Activated B cell treated with CpG ODN at 0.5 μM for 24 hours (primary cell): ENCODE measurements around the gene B3GNT9. TPM values are rescaled to one million over a fixed set of nuclear protein-coding genes. Genes with fewer than 3 reads are reported as not detected.

ENCODE experiments used
- ATAC-seq: fragments of 200-7000 bp; cut with Tn5 transposase; one replicate; pipeline ENCODE4 v1.10.0; 2021; ENCODE audit warnings: low read depth, mild to moderate bottlenecking, moderate library complexity
- CTCF ChIA-PET: fragments of 350-600 bp; sonication (Branson Sonifier 250); formaldehyde crosslinking; loops from one replicate; lab custom pipeline; 2021; ENCODE audit warnings: antibody characterized with exemption; lab: Charles Lee
- POLR2A ChIA-PET: fragments of 350-600 bp; sonication (Branson Sonifier 250); formaldehyde crosslinking; loops from one replicate; lab custom pipeline; 2021; ENCODE audit warnings: antibody characterized with exemption; lab: Charles Lee
- DNase-seq: peaks from one replicate; pipeline ENCODE4 v3.0.0; 2022
- H3K27ac Mint-ChIP-seq: one replicate; pipeline ENCODE4 v1.8.0; 2020; ENCODE audit warnings: mixed read lengths
- H3K27me3 Mint-ChIP-seq: one replicate; pipeline ENCODE4 v1.8.0; 2021; ENCODE audit warnings: mixed read lengths
- H3K36me3 Mint-ChIP-seq: one replicate; pipeline ENCODE4 v1.8.0; 2021; ENCODE audit warnings: low read depth, mixed read lengths
- H3K4me1 Mint-ChIP-seq: one replicate; pipeline ENCODE4 v1.8.0; 2021; ENCODE audit warnings: mixed read lengths
- H3K4me3 Mint-ChIP-seq: one replicate; pipeline ENCODE4 v1.8.0; 2020; ENCODE audit warnings: mild to moderate bottlenecking, mixed read lengths
- H3K9me3 Mint-ChIP-seq: one replicate; pipeline ENCODE4 v1.8.0; 2020; ENCODE audit warnings: mixed read lengths
- intact Hi-C: fragments of 100-400 bp; cut with micrococcal nuclease; formaldehyde crosslinking; loops from one replicate; pipeline ENCODE4 v1.15.1; 2024
- total RNA-seq: library from RNA; stranded (reverse); gene quantifications from 2 replicates; pipeline ENCODE4 v1.2.3, GENCODE V29; 2022
- TF ChIP-seq, protein P1 (sequence below): fragments of 200-600 bp; IDR thresholded peaks from one replicate; pipeline ENCODE4 v1.8.0; 2022; ENCODE audit warnings: antibody characterized with exemption, mild to moderate bottlenecking

The B3GNT9 gene
- total RNA-seq, 1 donor from 2014 or later, result 0.93 TPM

DNA sequence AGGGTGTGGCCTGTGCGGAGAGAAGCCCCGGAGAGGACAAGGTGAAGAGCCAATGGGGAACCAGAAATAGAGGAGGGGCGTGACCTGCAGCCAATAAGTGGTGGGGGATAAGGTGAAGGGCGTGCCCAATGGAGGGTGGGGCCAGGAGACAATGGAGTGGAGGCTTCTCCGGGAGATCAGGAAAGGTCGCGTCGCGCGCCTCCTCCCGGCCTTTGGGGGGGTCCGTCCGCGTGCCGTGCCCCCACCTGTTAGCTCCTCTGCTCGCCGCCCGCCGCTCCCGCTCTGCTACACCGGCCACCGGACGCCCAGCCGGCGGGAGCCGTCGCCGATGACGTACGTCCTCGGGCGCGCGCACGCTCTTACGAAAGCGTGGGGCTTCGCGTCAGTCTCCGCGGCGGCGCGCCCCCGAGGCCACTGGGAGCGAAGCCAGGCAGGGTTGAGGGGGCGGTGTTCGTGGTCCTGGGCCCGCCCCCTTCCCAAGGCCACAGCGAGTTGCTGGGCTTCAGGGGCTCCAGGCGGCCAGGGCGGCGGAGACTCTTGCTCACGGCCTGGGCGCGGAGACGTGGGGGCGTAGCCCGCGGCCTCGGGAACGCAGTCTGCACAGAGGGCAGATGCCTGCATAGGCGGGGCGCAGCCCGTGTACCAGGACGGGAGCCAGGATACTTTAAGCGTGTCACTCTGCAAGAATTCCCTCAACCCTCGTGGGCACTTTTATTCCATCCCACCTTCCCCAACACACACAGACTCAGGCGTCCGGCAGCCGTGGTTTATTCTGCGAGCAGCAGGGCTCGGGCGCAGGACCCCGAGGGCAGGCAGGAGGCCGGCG, 33.0 kb upstream of the B3GNT9 start, which contains the start of gene MATCAP1:
Gene MATCAP1, minus strand, starts transcription at position 337 of the 826 bp plus-strand sequence. CDS start 3,353 bp downstream, outside the sequence.
- intact Hi-C loops, result loop anchor here (1.0 to 2.0 kb wide), 5 partner anchors 8 to 155 kb away; partner anchors contain the start of genes CBFB, E2F4, FHOD1 and TMEM208
- peak within 1 kb of the TSS; percentile 85 for H3K4me3 Mint-ChIP-seq
- no peaks in the 10 kb centered on the region for H3K9me3 Mint-ChIP-seq
- DNase-seq (peak; percentile 94), ATAC-seq (peak; percentile 96)
- ChIA-PET CTCF (interaction anchor here (1.3 to 2.1 kb wide), 5 partner anchors 14 to 206 kb away, joined by 3 to 15 read pairs (median 10); partner anchors contain the start of genes FBXL8 and TRADD), POLR2A (interaction anchor here (0.6 to 1.8 kb wide), 7 partner anchors 8 to 156 kb away, joined by 3 to 19 read pairs (median 4); partner anchors contain the start of gene E2F4)
- no peak within 1 kb of the TSS for H3K27ac Mint-ChIP-seq
- peaks cover 11% of the 10 kb centered on the region for H3K27me3 Mint-ChIP-seq
- H3K4me1 Mint-ChIP-seq, result peaks cover 14% of the 10 kb centered on the region
- no peaks in the 10 kb centered on the region for H3K36me3 Mint-ChIP-seq
- TF ChIP-seq, protein P1, sequence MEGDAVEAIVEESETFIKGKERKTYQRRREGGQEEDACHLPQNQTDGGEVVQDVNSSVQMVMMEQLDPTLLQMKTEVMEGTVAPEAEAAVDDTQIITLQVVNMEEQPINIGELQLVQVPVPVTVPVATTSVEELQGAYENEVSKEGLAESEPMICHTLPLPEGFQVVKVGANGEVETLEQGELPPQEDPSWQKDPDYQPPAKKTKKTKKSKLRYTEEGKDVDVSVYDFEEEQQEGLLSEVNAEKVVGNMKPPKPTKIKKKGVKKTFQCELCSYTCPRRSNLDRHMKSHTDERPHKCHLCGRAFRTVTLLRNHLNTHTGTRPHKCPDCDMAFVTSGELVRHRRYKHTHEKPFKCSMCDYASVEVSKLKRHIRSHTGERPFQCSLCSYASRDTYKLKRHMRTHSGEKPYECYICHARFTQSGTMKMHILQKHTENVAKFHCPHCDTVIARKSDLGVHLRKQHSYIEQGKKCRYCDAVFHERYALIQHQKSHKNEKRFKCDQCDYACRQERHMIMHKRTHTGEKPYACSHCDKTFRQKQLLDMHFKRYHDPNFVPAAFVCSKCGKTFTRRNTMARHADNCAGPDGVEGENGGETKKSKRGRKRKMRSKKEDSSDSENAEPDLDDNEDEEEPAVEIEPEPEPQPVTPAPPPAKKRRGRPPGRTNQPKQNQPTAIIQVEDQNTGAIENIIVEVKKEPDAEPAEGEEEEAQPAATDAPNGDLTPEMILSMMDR, result no peak

DNA sequence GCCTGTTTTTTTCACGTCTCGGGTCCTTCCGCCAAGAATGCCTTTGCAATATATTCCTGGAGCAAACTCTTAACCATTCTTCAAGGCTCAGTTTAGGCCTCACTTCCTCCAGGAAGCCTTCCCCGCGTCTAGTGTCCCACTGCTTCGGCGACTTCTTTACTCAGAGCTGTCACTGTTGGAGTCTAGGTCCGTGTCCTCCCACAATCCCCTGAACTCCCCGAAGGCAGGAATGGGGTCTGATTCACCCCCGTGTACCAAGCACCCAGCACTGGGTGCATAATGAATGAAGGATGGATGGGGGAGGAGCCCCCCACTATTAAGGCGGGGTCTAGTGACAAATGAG, 32.5 kb upstream of the B3GNT9 start:
- Mint-ChIP-seq H3K27me3 (peaks cover 14% of the 10 kb centered on the region), H3K36me3 (no peaks in the 10 kb centered on the region), H3K4me1 (peaks cover 14% of the 10 kb centered on the region), H3K4me3 (no peak overlapping the region), H3K9me3 (no peaks in the 10 kb centered on the region), H3K27ac (no peak overlapping the region)
- CTCF ChIA-PET, result interaction anchor here (1.3 kb wide), 1 partner anchor 15 kb away, joined by 3 read pairs; no protein-coding TSS in a partner anchor
- POLR2A ChIA-PET, result interaction anchor here (0.6 to 1.8 kb wide), 6 partner anchors 20 to 155 kb away, joined by 3 to 19 read pairs (median 4); no protein-coding TSS in a partner anchor
- no peak for DNase-seq
- TF ChIP-seq, protein P1, result no peak
- ATAC-seq, result no peak
- intact Hi-C loops, result loop anchor here (1.0 to 2.0 kb wide), 5 partner anchors 9 to 154 kb away; partner anchors contain the start of genes CBFB, E2F4, FHOD1 and TMEM208

DNA sequence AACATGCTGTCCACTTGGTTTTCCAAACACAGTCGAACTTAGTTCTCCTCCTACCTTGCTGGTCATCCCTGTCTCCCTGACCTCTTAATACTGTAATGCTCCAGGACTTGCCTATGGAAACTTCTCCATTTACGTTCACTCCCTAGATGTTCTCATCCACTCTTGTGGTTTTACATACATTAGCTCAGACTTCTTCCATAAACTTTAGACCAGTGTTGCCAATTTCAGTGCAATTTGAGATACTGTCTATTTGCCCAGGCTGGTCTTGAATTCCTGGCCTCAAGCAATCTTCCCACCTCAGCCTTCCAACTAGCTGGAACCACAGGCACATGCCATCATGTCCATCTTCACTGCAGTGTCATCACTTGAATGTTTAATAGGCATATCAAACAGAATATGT, 31.5 kb upstream of the B3GNT9 start:
- Mint-ChIP-seq H3K27me3 (peaks cover 18% of the 10 kb centered on the region), H3K9me3 (no peaks in the 10 kb centered on the region), H3K4me1 (peaks cover 18% of the 10 kb centered on the region), H3K36me3 (no peaks in the 10 kb centered on the region), H3K4me3 (no peak overlapping the region), H3K27ac (no peak overlapping the region)
- TF ChIP-seq, protein P1, result no peak
- ATAC-seq (no peak), DNase-seq (no peak)
- intact Hi-C loops, result loop anchor here (2.0 kb wide), 1 partner anchor 45 kb away; the partner anchor contains the start of gene TMEM208
- POLR2A ChIA-PET, result interaction anchor here (0.7 to 1.8 kb wide), 2 partner anchors 17 to 19 kb away, joined by 5 to 7 read pairs; no protein-coding TSS in a partner anchor
- CTCF ChIA-PET, result no interaction called here

DNA sequence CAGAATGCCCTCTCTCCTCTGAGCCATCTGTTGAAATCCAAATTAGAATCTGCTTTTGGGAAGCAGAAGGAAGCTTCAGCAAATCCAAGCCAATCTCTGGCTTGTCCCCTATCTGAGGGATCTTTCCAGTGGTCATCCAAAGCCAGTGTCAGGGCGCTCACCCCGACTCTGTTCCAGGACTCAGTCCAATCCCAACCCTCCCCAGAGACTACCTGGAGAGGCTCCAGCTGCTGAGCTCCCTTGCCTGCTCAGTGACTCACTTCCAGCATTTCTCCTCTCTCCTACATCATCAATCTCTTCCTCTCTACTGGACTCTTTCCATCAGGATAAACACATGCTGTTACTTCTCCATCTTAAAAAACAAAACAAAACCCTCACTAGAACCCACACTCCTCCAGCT, 30.5 kb upstream of the B3GNT9 start:
- ATAC-seq, result no peak
- Mint-ChIP-seq H3K4me1 (peaks cover 18% of the 10 kb centered on the region), H3K9me3 (no peaks in the 10 kb centered on the region), H3K4me3 (no peak overlapping the region), H3K36me3 (no peaks in the 10 kb centered on the region), H3K27me3 (peaks cover 24% of the 10 kb centered on the region), H3K27ac (no peak overlapping the region)
- CTCF ChIA-PET, result no interaction called here
- POLR2A ChIA-PET, result interaction anchor here (0.7 to 0.9 kb wide), 2 partner anchors 16 to 23 kb away, joined by 3 to 7 read pairs; no protein-coding TSS in a partner anchor
- no peak for DNase-seq
- TF ChIP-seq, protein P1, result no peak
- intact Hi-C loops, result no loop called here

DNA sequence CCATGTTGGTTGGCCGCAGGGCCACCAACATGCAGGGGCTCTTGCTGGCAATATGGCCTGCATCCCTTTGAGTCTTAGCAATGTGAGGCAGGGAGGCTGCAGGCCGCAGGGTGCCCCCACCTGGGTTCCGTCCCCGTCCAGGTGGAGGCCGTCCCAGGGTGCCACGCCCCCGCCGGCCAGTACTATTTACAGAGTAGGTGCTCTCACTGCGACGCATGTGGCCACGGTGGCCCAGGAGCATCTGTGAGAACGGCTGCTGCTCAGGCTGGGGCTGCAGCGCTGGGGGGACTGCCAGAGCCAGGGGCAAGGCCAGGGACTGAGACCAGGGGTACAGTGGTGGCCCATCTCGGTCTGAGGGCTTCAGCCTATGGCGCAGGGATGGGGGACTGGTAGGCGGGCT, 29.4 kb upstream of the B3GNT9 start:
- no peaks in the 10 kb centered on the region for H3K36me3 Mint-ChIP-seq

More for the DNA sequence above, 29.4 kb upstream of the B3GNT9 start:
- no peak for ATAC-seq
- ChIA-PET CTCF (no interaction called here), POLR2A (no interaction called here)
- H3K9me3 Mint-ChIP-seq, result no peaks in the 10 kb centered on the region
- intact Hi-C loops, result no loop called here
- peaks cover 11% of the 10 kb centered on the region for H3K4me1 Mint-ChIP-seq
- H3K4me3 Mint-ChIP-seq, result no peak overlapping the region
- TF ChIP-seq, protein P1, result no peak
- DNase-seq, result no peak
- no peak overlapping the region for H3K27ac Mint-ChIP-seq
- H3K27me3 Mint-ChIP-seq, result peaks cover 24% of the 10 kb centered on the region
